Measurements from ENCODE around the gene SPATA31A3.
"Not testable (repeated sequence)": the region's sequence is repeated elsewhere in the genome, so short reads cannot be mapped to it uniquely, and the experiment has no call there.

The SPATA31A3 gene

GRCh38 chr9:66992450-66992849 lies at the start of gene SPATA31A3:
TSS of gene SPATA31A3 (minus strand) at chr9:66992550. CDS start at chr9:66992521, 29 bp downstream.
- not testable (repeated sequence) for H3K27ac ChIP-seq (ENCODE audit: low read depth, low read length); H3K36me3 ChIP-seq (ENCODE audit: control insufficient read depth in 1 of 2, insufficient read depth in 2 of 2, low read length in 2 of 2); H3K4me1 ChIP-seq (ENCODE audit: control insufficient read depth in 1 of 2, insufficient read depth in 2 of 2, low read length in 2 of 2); H3K9ac ChIP-seq (ENCODE audit: low read depth in 1 of 2, low read length in 2 of 2); H3K4me3 ChIP-seq (ENCODE audit: low read depth in 1 of 2, low read length in 2 of 2); H3K27me3 ChIP-seq (ENCODE audit: control insufficient read depth in 1 of 2, insufficient read depth in 2 of 2, low read length in 2 of 2); H3K9me3 ChIP-seq (ENCODE audit: control insufficient read depth in 1 of 2, low read length in 2 of 2)

- not testable (repeated sequence) for H3K27me3 ChIP-seq (ENCODE audit: control insufficient read depth in 1 of 2, insufficient read depth in 2 of 2, low read length in 2 of 2); H3K27ac ChIP-seq (ENCODE audit: low read depth, low read length); H3K36me3 ChIP-seq (ENCODE audit: control insufficient read depth in 1 of 2, insufficient read depth in 2 of 2, low read length in 2 of 2); H3K4me1 ChIP-seq (ENCODE audit: control insufficient read depth in 1 of 2, insufficient read depth in 2 of 2, low read length in 2 of 2); H3K4me3 ChIP-seq (ENCODE audit: low read depth in 1 of 2, low read length in 2 of 2); H3K9me3 ChIP-seq (ENCODE audit: control insufficient read depth in 1 of 2, low read length in 2 of 2); H3K9ac ChIP-seq (ENCODE audit: low read depth in 1 of 2, low read length in 2 of 2)
Observed at GRCh38 chr9:66952576-66952975, 39.8 kb downstream of the SPATA31A3 start.

GRCh38 chr9:66942400-66943155 lies 49.8 kb downstream of the SPATA31A3 start:
- H3K27me3 ChIP-seq (ENCODE audit: control insufficient read depth in 1 of 2, insufficient read depth in 2 of 2, low read length in 2 of 2); H3K36me3 ChIP-seq (ENCODE audit: control insufficient read depth in 1 of 2, insufficient read depth in 2 of 2, low read length in 2 of 2); H3K9ac ChIP-seq (ENCODE audit: low read depth in 1 of 2, low read length in 2 of 2); H3K27ac ChIP-seq (ENCODE audit: low read depth, low read length); H3K9me3 ChIP-seq (ENCODE audit: control insufficient read depth in 1 of 2, low read length in 2 of 2); H3K4me1 ChIP-seq (ENCODE audit: control insufficient read depth in 1 of 2, insufficient read depth in 2 of 2, low read length in 2 of 2); H3K4me3 ChIP-seq (ENCODE audit: low read depth in 1 of 2, low read length in 2 of 2): not testable (repeated sequence)

DNA sequence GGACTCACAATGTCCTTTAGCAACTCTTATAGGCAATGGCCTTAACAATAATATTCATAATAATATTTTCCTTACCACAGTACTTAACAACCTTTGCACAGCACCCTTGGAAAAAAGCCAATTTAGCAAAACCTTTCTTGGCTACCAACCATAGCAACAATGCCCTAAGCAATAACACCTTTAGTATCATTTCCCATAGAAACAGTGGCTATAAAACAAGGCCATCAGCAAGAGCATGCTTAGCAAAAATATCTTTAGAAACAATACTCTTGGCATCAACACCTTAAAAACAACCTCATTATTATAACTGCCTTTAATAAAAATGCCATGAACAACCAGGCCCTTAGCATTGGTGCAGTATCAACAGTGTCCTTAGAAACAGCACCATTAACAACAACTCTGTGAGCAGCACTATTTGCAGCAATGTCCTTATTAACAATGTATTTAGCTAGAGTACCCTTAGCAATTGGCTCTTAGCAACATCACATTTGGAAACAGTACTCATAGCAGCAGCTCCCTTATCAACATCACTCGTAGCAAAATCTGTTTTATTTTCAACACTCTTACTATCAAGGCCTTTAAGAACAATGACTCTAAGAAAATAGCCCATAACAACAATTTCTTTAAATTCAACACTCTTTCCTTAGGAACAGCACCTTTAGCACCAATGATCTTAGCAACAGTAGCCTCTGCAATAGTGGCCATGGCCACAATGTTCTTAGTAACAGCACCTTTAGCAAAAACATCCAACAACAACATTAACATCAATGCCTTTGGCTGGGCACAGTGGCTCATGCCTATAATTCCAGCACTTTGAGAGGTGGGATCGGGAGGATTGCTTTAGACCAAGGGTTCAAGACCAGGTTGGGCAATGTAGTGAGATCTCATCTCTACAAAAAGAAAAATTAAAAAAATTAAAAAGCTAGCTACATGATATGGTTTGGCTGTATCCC lies 52.2 kb downstream of the SPATA31A3 start:
- not testable (repeated sequence) for H3K9ac ChIP-seq (ENCODE audit: low read depth in 1 of 2, low read length in 2 of 2); H3K36me3 ChIP-seq (ENCODE audit: control insufficient read depth in 1 of 2, insufficient read depth in 2 of 2, low read length in 2 of 2); H3K27me3 ChIP-seq (ENCODE audit: control insufficient read depth in 1 of 2, insufficient read depth in 2 of 2, low read length in 2 of 2); H3K27ac ChIP-seq (ENCODE audit: low read depth, low read length); H3K9me3 ChIP-seq (ENCODE audit: control insufficient read depth in 1 of 2, low read length in 2 of 2); H3K4me1 ChIP-seq (ENCODE audit: control insufficient read depth in 1 of 2, insufficient read depth in 2 of 2, low read length in 2 of 2); H3K4me3 ChIP-seq (ENCODE audit: low read depth in 1 of 2, low read length in 2 of 2)

DNA sequence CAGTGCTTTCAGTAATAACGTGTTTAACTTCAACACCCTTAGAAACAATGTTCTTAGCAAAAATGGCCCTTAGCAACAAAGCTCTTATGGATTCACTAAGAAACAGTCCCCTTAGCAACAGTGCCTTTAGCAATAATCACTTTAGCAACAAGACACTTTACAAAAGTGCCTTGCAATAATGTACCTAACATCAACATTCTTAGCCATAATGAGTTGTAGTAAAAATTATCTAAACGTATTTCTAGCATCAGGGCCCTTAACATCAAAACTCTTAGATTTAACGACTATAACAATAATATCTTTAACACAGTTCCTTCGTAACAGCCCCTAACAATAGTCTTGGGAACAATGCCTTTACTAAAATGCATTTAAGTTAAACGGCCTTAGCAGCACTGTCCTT lies 54.0 kb downstream of the SPATA31A3 start:
- not testable (repeated sequence) for H3K4me1 ChIP-seq (ENCODE audit: control insufficient read depth in 1 of 2, insufficient read depth in 2 of 2, low read length in 2 of 2); H3K4me3 ChIP-seq (ENCODE audit: low read depth in 1 of 2, low read length in 2 of 2); H3K9ac ChIP-seq (ENCODE audit: low read depth in 1 of 2, low read length in 2 of 2); H3K9me3 ChIP-seq (ENCODE audit: control insufficient read depth in 1 of 2, low read length in 2 of 2); H3K27ac ChIP-seq (ENCODE audit: low read depth, low read length); H3K36me3 ChIP-seq (ENCODE audit: control insufficient read depth in 1 of 2, insufficient read depth in 2 of 2, low read length in 2 of 2); H3K27me3 ChIP-seq (ENCODE audit: control insufficient read depth in 1 of 2, insufficient read depth in 2 of 2, low read length in 2 of 2)

GRCh38 chr9:66937662-66938061 lies 54.7 kb downstream of the SPATA31A3 start:
- H3K4me1 ChIP-seq (ENCODE audit: control insufficient read depth in 1 of 2, insufficient read depth in 2 of 2, low read length in 2 of 2); H3K9me3 ChIP-seq (ENCODE audit: control insufficient read depth in 1 of 2, low read length in 2 of 2); H3K27ac ChIP-seq (ENCODE audit: low read depth, low read length); H3K36me3 ChIP-seq (ENCODE audit: control insufficient read depth in 1 of 2, insufficient read depth in 2 of 2, low read length in 2 of 2); H3K9ac ChIP-seq (ENCODE audit: low read depth in 1 of 2, low read length in 2 of 2); H3K4me3 ChIP-seq (ENCODE audit: low read depth in 1 of 2, low read length in 2 of 2); H3K27me3 ChIP-seq (ENCODE audit: control insufficient read depth in 1 of 2, insufficient read depth in 2 of 2, low read length in 2 of 2): not testable (repeated sequence)

Data from duodenal mucosa (tissue), 2 donors.